Small intestine (tissue), 7 donors: ENCODE measurements around the gene SLC39A11. TPM values are rescaled to one million over a fixed set of nuclear protein-coding genes. Genes with fewer than 3 reads are reported as not detected.
"Not testable (repeated sequence)": the region's sequence is repeated elsewhere in the genome, so short reads cannot be mapped to it uniquely, and the experiment has no call there.

ENCODE experiments used
- DNase-seq, 2 donors: peaks; one replicate each; pipeline versions ENCODE4 v3.0.0 to v3.0.0-alpha.2; 2013
- FAIRE-seq: peaks from 2 replicates; lab custom pipeline; 2012; peaks lifted over from hg19 to GRCh38; lab: Jason Lieb, UNC
- H3K27ac ChIP-seq, 3 donors: one replicate each; pipeline ENCODE4 v1.5.1; 2013; ENCODE audit warnings: low read length in 2 of 3, mild to moderate bottlenecking in 2 of 3, control low read depth in 1 of 3, inconsistent platforms in 1 of 3, low read depth in 1 of 3, moderate library complexity in 1 of 3
- H3K27me3 ChIP-seq, 3 donors: one replicate each; pipeline ENCODE4 v1.6.1; 2013; ENCODE audit warnings: low read length in 3 of 3, inconsistent platforms in 1 of 3; ENCODE audit not compliant: control insufficient read depth in 3 of 3, insufficient read depth in 3 of 3
- H3K36me3 ChIP-seq, 3 donors: one replicate each; pipeline ENCODE4 v1.6.1; 2013; ENCODE audit warnings: low read length in 3 of 3, inconsistent platforms in 1 of 3, low read depth in 1 of 3, mild to moderate bottlenecking in 1 of 3, moderate library complexity in 1 of 3; ENCODE audit not compliant: control insufficient read depth in 3 of 3, insufficient read depth in 2 of 3
- H3K4me1 ChIP-seq, 3 donors: one replicate each; pipeline ENCODE4 v1.6.1; 2013; ENCODE audit warnings: low read length in 2 of 3, inconsistent platforms in 1 of 3, low read depth in 1 of 3, mild to moderate bottlenecking in 1 of 3, moderate library complexity in 1 of 3; ENCODE audit not compliant: control insufficient read depth in 3 of 3, insufficient read depth in 2 of 3
- H3K4me3 ChIP-seq, 3 donors: one replicate each; pipeline ENCODE4 v1.5.1; 2013; ENCODE audit warnings: low read length in 3 of 3, control low read depth in 1 of 3, inconsistent platforms in 1 of 3, low read depth in 1 of 3, mild to moderate bottlenecking in 1 of 3, moderate library complexity in 1 of 3
- H3K9me3 ChIP-seq, 2 donors: one replicate each; pipeline ENCODE4 v1.6.1; 2013; ENCODE audit warnings: low read depth in 1 of 2, low read length in 1 of 2; ENCODE audit not compliant: control insufficient read depth in 2 of 2, insufficient read depth in 1 of 2
- WGBS, 3 donors: extraction: QIAGEN DNeasy Blood & Tissue Kit; methylation state at CpG; one replicate each; pipeline ENCODE4 v1.1.7; 2013; 5-methylcytosine and 5-hydroxymethylcytosine counted together
- polyA plus RNA-seq, 4 donors: library from polyadenylated mRNA; stranded (reverse) in 3 of 4; unstranded in 1 of 4; fragments of 200-250 nt in 3 of 4; fragments of 120-200 nt in 1 of 4; gene quantifications; one replicate each; pipeline versions ENCODE4 v1.2.1 to v1.2.3, GENCODE V29; 2013
- donor health status: healthy with polysubstance abuse.
- donor health status: control.
- donor health status: control.
- donor health status: Bipolar disorder and iron deficiency.
- donor health status: healthy.

SLC39A11 gene
- polyA plus RNA-seq, 4 donors: 2.7 to 53.7 (median 11.3) TPM

DNA sequence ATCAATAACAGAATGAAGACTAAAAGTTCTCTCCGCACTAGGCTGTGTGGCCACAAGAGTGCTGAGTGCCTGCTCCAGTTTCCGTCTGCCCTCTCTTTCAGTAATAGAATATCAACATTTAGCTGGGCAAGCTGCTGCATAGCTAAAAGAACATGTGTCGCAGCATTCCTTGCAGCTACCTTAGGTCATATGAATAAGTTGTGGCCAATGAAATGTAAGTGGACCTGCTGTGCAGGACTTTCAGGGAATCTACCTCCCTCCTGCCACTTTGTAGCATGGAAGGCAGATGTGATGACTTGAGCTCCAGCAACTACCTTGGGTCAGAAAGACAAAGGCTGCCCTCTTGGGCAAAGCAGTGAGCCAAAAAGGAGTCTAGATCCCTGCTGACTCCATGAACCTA is 25.4 kb downstream of the SLC39A11 start:
- peaks cover 0 to 5% (median 2%) of the 10 kb centered on the region in 3 donors for H3K36me3 ChIP-seq
- H3K27me3 ChIP-seq: no peaks in the 10 kb centered on the region
- DNase-seq (no peak), FAIRE-seq (no peak)
- H3K9me3 ChIP-seq: peaks cover 0 to 11% of the 10 kb centered on the region in 2 donors
- H3K4me1 ChIP-seq: peaks cover 0 to 25% (median 0%) of the 10 kb centered on the region in 3 donors
- H3K27ac ChIP-seq: no peak overlapping the region
- 96 to 99% (median 99%) methylated on average over 3 of the region's 3 CpGs for WGBS, 3 donors
- no peak overlapping the region for H3K4me3 ChIP-seq

- WGBS, 3 donors: 96 to 100% (median 98%) methylated on average over 2 of the region's 2 CpGs
- DNase-seq (no peak), FAIRE-seq (no peak)
- Histone ChIP-seq H3K9me3 (peaks cover 0 to 11% of the 10 kb centered on the region in 2 donors), H3K36me3 (peaks cover 0 to 4% (median 2%) of the 10 kb centered on the region in 3 donors), H3K27ac (no peak overlapping the region), H3K4me3 (no peak overlapping the region), H3K27me3 (no peaks in the 10 kb centered on the region), H3K4me1 (peaks cover 0 to 25% (median 0%) of the 10 kb centered on the region in 3 donors)
These were observed 26.2 kb downstream of the SLC39A11 start for GRCh38 chr17:73066148-73066884.

- Histone ChIP-seq H3K27me3 (no peaks in the 10 kb centered on the region), H3K9me3 (peaks cover 0 to 3% of the 10 kb centered on the region in 2 donors), H3K36me3 (peaks cover 0 to 4% (median 0%) of the 10 kb centered on the region in 3 donors), H3K27ac (no peak overlapping the region), H3K4me1 (peaks cover 0 to 25% (median 0%) of the 10 kb centered on the region in 3 donors), H3K4me3 (no peak overlapping the region)
- no peak for DNase-seq
- 90 to 100% (median 99%) methylated on average over 3 of the region's 3 CpGs for WGBS, 3 donors
- FAIRE-seq: no peak
These were observed 27.1 kb downstream of the SLC39A11 start for GRCh38 chr17:73065376-73065775.

DNA sequence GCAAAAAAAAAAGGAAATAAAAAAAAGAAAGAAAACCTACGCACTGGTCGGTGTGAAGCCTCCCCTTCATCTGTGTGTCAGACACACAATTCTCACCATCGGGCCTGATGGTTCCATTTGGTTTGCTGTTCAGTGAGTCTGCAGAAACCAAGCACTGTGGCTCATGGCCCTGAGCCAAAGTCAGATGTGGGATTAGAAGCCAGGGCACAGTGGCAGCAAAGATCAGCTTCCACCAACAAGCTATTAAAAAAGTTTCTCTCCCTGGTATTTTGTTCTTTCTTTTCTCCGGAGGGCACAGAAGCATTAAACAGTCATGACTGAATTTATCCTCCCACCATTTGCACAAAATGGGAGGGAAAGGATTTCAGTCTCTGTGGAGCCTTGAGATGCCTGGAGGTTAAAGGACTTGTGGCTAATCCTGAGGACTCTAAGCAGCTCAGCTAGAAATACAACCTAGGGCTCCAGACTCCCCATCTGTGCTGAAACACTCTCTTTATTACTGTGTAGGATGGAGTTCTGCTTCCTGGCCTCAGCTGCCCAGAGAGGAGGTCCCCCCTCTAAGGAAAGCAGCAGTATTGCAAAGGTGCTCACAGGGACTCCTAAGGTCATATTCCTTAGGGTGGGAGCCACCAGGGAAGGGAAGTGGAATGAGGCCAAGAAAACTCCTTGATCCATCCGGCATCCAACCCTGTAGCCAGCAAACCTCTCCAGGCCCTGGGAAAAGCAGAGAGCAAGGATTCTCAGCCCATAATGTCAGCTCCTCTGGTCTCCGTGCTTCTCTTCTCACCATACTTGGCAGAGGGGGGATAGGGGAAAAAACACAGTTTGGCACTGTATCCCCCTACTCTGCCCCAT is 28.2 kb downstream of the SLC39A11 start:
- Histone ChIP-seq H3K27me3 (no peaks in the 10 kb centered on the region), H3K9me3 (peaks cover 0 to 3% of the 10 kb centered on the region in 2 donors), H3K36me3 (peaks cover 0 to 4% (median 0%) of the 10 kb centered on the region in 3 donors), H3K4me3 (no peak overlapping the region), H3K4me1 (peaks cover 0 to 15% (median 0%) of the 10 kb centered on the region in 3 donors), H3K27ac (no peak overlapping the region)
- no peak for FAIRE-seq
- 74 to 86% (median 84%) methylated on average over 6 of the region's 6 CpGs for WGBS, 3 donors
- DNase-seq: no peak

DNA sequence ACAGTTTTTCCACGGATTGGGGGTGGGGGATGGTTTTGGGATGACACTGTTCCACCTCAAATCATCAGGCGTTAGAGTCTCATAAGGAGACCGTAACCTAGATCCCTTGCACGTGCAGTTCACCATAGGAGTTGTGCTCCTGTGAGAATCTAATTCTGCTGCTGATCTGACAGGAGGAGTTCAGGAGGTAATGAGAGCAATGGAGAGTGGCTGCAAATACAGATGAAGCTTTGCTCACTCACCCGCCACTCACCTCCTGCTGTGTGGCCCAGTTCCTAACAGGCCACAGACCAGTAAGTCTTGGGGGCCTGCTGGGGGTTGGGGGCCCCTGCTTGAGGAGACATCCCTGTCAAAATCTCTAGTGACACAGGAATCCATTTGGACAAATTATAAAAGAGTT is 29.8 kb downstream of the SLC39A11 start:
- Histone ChIP-seq H3K4me1 (no peaks in the 10 kb centered on the region), H3K36me3 (peaks cover 0 to 4% (median 0%) of the 10 kb centered on the region in 3 donors), H3K27ac (no peak overlapping the region), H3K4me3 (no peak overlapping the region), H3K9me3 (peaks cover 0 to 3% of the 10 kb centered on the region in 2 donors), H3K27me3 (no peaks in the 10 kb centered on the region)
- FAIRE-seq: no peak
- DNase-seq: no peak
- WGBS, 3 donors: 94 to 95% (median 94%) methylated on average over 5 of the region's 5 CpGs

- DNase-seq (no peak), FAIRE-seq (no peak)
- no peak overlapping the region for H3K27ac ChIP-seq
- H3K4me3 ChIP-seq: no peak overlapping the region
- H3K4me1 ChIP-seq: no peaks in the 10 kb centered on the region
- peaks cover 0 to 2% of the 10 kb centered on the region in 2 donors for H3K9me3 ChIP-seq
- H3K36me3 ChIP-seq: no peaks in the 10 kb centered on the region
- H3K27me3 ChIP-seq: no peaks in the 10 kb centered on the region
- 92 to 96% (median 94%) methylated on average over 4 of the region's 4 CpGs for WGBS, 3 donors
These were observed 31.3 kb downstream of the SLC39A11 start for GRCh38 chr17:73061161-73061560.

- DNase-seq: no peak
- no peak for FAIRE-seq
- Histone ChIP-seq H3K27me3 (no peaks in the 10 kb centered on the region), H3K4me1 (no peaks in the 10 kb centered on the region), H3K27ac (no peak overlapping the region), H3K36me3 (no peaks in the 10 kb centered on the region), H3K4me3 (no peak overlapping the region), H3K9me3 (no peaks in the 10 kb centered on the region)
- WGBS, 3 donors: 94 to 98% (median 97%) methylated on average over 7 of the region's 7 CpGs
These were observed 31.8 kb downstream of the SLC39A11 start for GRCh38 chr17:73060721-73061120.

DNA sequence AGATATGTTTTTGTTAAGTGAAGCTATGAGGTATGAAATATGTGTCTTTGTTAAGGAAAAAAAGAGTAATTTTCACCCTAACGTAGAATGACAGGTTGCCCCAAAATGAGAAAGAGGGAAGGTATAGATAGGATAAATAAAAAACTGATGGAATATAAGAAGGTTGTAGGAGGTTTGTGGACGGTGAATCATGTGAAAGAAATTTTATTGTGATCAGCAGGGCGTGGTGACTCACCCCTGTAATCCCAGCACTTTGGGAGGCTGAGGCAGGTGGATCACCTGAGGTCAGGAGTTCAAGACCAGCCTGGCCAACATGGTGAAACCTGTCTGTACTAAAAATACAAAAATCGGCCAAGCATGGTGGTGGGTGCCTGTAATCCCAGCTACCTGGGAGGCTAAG is 32.8 kb downstream of the SLC39A11 start:
- not testable (repeated sequence) for DNase-seq, H3K36me3 ChIP-seq, H3K9me3 ChIP-seq, FAIRE-seq, H3K27ac ChIP-seq, H3K27me3 ChIP-seq, H3K4me3 ChIP-seq, H3K4me1 ChIP-seq
- 63 to 88% (median 78%) methylated on average over 4 of the region's 4 CpGs for WGBS, 3 donors
